A549 (cell line): ENCODE measurements around the gene PPP3CA. TPM values are rescaled to one million over a fixed set of nuclear protein-coding genes. Genes with fewer than 3 reads are reported as not detected.

ENCODE experiments used
- ATAC-seq, 2 experiments: fragments of 200-7000 bp in 1 of 2; fragments of >200 bp in 1 of 2; cut with Nextera tagmentation in 1 of 2; cut with Tn5 transposase in 1 of 2; 3 replicates each; pipeline versions ENCODE4 v1.8.0 to v1.9.1; 2018 to 2020; ENCODE audit warnings: mild to moderate bottlenecking in 1 of 2, moderate library complexity in 1 of 2
- CTCF ChIA-PET: fragments of 300-600 bp; sonication (Branson Sonifier 250); formaldehyde crosslinking; extraction: SDS; loops from one replicate; lab custom pipeline; 2021; ENCODE audit warnings: antibody characterized with exemption, inconsistent platforms; lab: Yijun Ruan, JAX
- POLR2A ChIA-PET: fragments of 350-600 bp; formaldehyde crosslinking; extraction: SDS; loops from one replicate; lab custom pipeline; 2021; ENCODE audit warnings: antibody characterized with exemption, inconsistent platforms; lab: Yijun Ruan, JAX
- DNase-seq, 2 experiments: peaks; one replicate each; pipeline versions ENCODE4 v3.0.0 to v3.0.0-alpha.2; 2011 to 2016; ENCODE audit warnings: low read depth in 1 of 2, low spot score in 1 of 2
- FAIRE-seq: peaks from 2 replicates; lab custom pipeline; 2011; peaks lifted over from hg19 to GRCh38; lab: Jason Lieb, UNC
- H3K27ac ChIP-seq, 2 experiments: fragments of >200 bp; sonication (Bioruptor Twin); formaldehyde crosslinking; 3 replicates each; pipeline ENCODE4 v1.5.1; 2016 to 2017
- H3K4me1 ChIP-seq: fragments of >200 bp; sonication (Bioruptor Twin); formaldehyde crosslinking; 3 replicates; pipeline ENCODE4 v1.6.1; 2016
- H3K4me2 ChIP-seq: fragments of >200 bp; sonication (Bioruptor Twin); formaldehyde crosslinking; 3 replicates; pipeline ENCODE4 v1.6.1; 2016
- H3K4me3 ChIP-seq: fragments of >200 bp; sonication (Bioruptor Twin); formaldehyde crosslinking; 3 replicates; pipeline ENCODE4 v1.5.1; 2016
- H3K9me3 ChIP-seq: fragments of >200 bp; sonication (Bioruptor Twin); formaldehyde crosslinking; 3 replicates; pipeline ENCODE4 v1.6.1; 2016
- CBX2 ChIP-seq: fragments of 200-600 bp; sonication (generic); IDR thresholded peaks from 2 replicates; pipeline ENCODE4 v1.6.1; 2016; ENCODE audit warnings: low read depth, mild to moderate bottlenecking, borderline replicate concordance
- CHD2 ChIP-seq: fragments of 150-350 bp; IDR thresholded peaks from 2 replicates; pipeline ENCODE4 v1.6.1; 2014; ENCODE audit warnings: low read length; ENCODE audit not compliant: partially characterized antibody
- EHF ChIP-seq: fragments of 250-450 bp; sonication (Bioruptor Pico); IDR thresholded peaks from 2 replicates; pipeline ENCODE4 v1.5.0; 2020; ENCODE audit warnings: mild to moderate bottlenecking
- EHMT2 ChIP-seq: fragments of 200-600 bp; sonication (generic); IDR thresholded peaks from 2 replicates; pipeline ENCODE4 v1.6.1; 2016; ENCODE audit warnings: antibody characterized with exemption, low read depth, mild to moderate bottlenecking, moderate library complexity
- HOXA7 ChIP-seq: fragments of 250-450 bp; sonication (Bioruptor Pico); IDR thresholded peaks from 2 replicates; pipeline ENCODE4 v1.5.0; 2020; ENCODE audit warnings: mild to moderate bottlenecking, moderate library complexity
- HOXB13 ChIP-seq: fragments of 250-450 bp; sonication (Bioruptor Pico); IDR thresholded peaks from 2 replicates; pipeline ENCODE4 v1.5.0; 2020; ENCODE audit warnings: low read depth, mild to moderate bottlenecking, moderate library complexity
- JUN ChIP-seq, 2 experiments: fragments of >200 bp; sonication (Bioruptor Twin); formaldehyde crosslinking; IDR thresholded peaks; 2 replicates in 1 of 2; 3 replicates in 1 of 2; pipeline ENCODE4 v1.6.1; 2016 to 2017
- MYC ChIP-seq: IDR thresholded peaks from 2 replicates; pipeline ENCODE4 v1.6.1; 2012; ENCODE audit warnings: mild to moderate bottlenecking, inconsistent platforms, low read length, improper control_type of control experiment, borderline replicate concordance
- NFE2L2 ChIP-seq: fragments of 150-350 bp; conservative IDR thresholded peaks from 2 replicates; pipeline ENCODE4 v1.6.1; 2014; ENCODE audit warnings: low read length
- PBX3 ChIP-seq: IDR thresholded peaks from 2 replicates; pipeline ENCODE4 v1.6.1; 2012
- PHF8 ChIP-seq: fragments of 200-600 bp; sonication (generic); IDR thresholded peaks from 2 replicates; pipeline ENCODE4 v1.6.1; 2016; ENCODE audit warnings: low read depth, mild to moderate bottlenecking, antibody characterized with exemption, moderate library complexity, borderline replicate concordance
- RAD21 ChIP-seq, 2 experiments: fragments of >200 bp in 1 of 2; sonication (Bioruptor Twin) in 1 of 2; formaldehyde crosslinking in 1 of 2; IDR thresholded peaks in 1 of 2; conservative IDR thresholded peaks in 1 of 2; 2 replicates in 1 of 2; 3 replicates in 1 of 2; pipeline ENCODE4 v1.6.1; 2012 to 2018; ENCODE audit warnings: inconsistent platforms in 1 of 2
- RNF2 ChIP-seq: fragments of 200-600 bp; sonication (generic); IDR thresholded peaks from 2 replicates; pipeline ENCODE4 v1.6.1; 2016; ENCODE audit warnings: low read depth, mild to moderate bottlenecking, antibody characterized with exemption, moderate library complexity, borderline replicate concordance
- TFCP2L1 ChIP-seq: fragments of 250-450 bp; sonication (Bioruptor Pico); IDR thresholded peaks from 2 replicates; pipeline ENCODE4 v1.5.0; 2021; ENCODE audit warnings: mild to moderate bottlenecking
- USF2 ChIP-seq: fragments of 450-650 bp; IDR thresholded peaks from 2 replicates; pipeline ENCODE4 v1.6.1; 2014; ENCODE audit warnings: antibody characterized with exemption
- WGBS: methylation state at CpG from one replicate; pipeline ENCODE4 v1.1.6; 2017; ENCODE audit errors: missing lambda C conversion rate; 5-methylcytosine and 5-hydroxymethylcytosine counted together
- polyA plus RNA-seq, 4 experiments: library from polyadenylated mRNA; depleted of rRNA in 3 of 4; stranded (reverse); fragments of >200 nt; fragmentation: RNase III in 1 of 4; extraction: RNeasy Plus Mini Kit Qiagen cat#74134 plus additional on column Dnase treatment in 1 of 4; gene quantifications; 2 replicates in 3 of 4; 3 replicates in 1 of 4; pipeline ENCODE4 v1.2.3, GENCODE V29; 2011 to 2017
- TF ChIP-seq, protein P1 (sequence below): fragments of 250-450 bp; sonication (Bioruptor Pico); IDR thresholded peaks from 2 replicates; pipeline ENCODE4 v1.5.0; 2020; ENCODE audit warnings: low read depth, mild to moderate bottlenecking, moderate library complexity
- TF ChIP-seq, protein P2 (sequence below): fragments of 200-600 bp; sonication (generic); IDR thresholded peaks from 2 replicates; pipeline ENCODE4 v1.6.1; 2016; ENCODE audit warnings: antibody characterized with exemption, mild to moderate bottlenecking, moderate library complexity
- TF ChIP-seq, protein P3 (sequence below): fragments of >200 bp; sonication (Bioruptor Twin); formaldehyde crosslinking; IDR thresholded peaks from 3 replicates; pipeline ENCODE4 v1.5.1; 2016

Gene PPP3CA
- polyA plus RNA-seq, 2 of the 4 experiments (the other 2 are of a cell fraction), result 21.4 to 42.4 TPM

- no peak overlapping the region for H3K27ac ChIP-seq
- H3K4me3 ChIP-seq, result no peak overlapping the region
- no peak for FAIRE-seq
- 83% methylated on average over 3 of the region's 3 CpGs for WGBS
- no peak for DNase-seq
- no peak overlapping the region for H3K4me2 ChIP-seq
- no peaks in the 10 kb centered on the region for H3K4me1 ChIP-seq
- ChIA-PET CTCF (no interaction called here), POLR2A (no interaction called here)
- H3K9me3 ChIP-seq, result no peaks in the 10 kb centered on the region
- no peak for ATAC-seq
- no peak for TF ChIP-seq CHD2
- no peak for TF ChIP-seq NFE2L2
- TF ChIP-seq TFCP2L1, result no peak
- no peak for TF ChIP-seq EHMT2
- no peak for TF ChIP-seq JUN (IDR thresholded peaks at IDR 0.05)
- TF ChIP-seq, protein P1, sequence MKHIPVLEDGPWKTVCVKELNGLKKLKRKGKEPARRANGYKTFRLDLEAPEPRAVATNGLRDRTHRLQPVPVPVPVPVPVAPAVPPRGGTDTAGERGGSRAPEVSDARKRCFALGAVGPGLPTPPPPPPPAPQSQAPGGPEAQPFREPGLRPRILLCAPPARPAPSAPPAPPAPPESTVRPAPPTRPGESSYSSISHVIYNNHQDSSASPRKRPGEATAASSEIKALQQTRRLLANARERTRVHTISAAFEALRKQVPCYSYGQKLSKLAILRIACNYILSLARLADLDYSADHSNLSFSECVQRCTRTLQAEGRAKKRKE (CRISPR knock-in tag), result no peak
- TF ChIP-seq PBX3, result no peak
- TF ChIP-seq, protein P2, sequence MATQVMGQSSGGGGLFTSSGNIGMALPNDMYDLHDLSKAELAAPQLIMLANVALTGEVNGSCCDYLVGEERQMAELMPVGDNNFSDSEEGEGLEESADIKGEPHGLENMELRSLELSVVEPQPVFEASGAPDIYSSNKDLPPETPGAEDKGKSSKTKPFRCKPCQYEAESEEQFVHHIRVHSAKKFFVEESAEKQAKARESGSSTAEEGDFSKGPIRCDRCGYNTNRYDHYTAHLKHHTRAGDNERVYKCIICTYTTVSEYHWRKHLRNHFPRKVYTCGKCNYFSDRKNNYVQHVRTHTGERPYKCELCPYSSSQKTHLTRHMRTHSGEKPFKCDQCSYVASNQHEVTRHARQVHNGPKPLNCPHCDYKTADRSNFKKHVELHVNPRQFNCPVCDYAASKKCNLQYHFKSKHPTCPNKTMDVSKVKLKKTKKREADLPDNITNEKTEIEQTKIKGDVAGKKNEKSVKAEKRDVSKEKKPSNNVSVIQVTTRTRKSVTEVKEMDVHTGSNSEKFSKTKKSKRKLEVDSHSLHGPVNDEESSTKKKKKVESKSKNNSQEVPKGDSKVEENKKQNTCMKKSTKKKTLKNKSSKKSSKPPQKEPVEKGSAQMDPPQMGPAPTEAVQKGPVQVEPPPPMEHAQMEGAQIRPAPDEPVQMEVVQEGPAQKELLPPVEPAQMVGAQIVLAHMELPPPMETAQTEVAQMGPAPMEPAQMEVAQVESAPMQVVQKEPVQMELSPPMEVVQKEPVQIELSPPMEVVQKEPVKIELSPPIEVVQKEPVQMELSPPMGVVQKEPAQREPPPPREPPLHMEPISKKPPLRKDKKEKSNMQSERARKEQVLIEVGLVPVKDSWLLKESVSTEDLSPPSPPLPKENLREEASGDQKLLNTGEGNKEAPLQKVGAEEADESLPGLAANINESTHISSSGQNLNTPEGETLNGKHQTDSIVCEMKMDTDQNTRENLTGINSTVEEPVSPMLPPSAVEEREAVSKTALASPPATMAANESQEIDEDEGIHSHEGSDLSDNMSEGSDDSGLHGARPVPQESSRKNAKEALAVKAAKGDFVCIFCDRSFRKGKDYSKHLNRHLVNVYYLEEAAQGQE, result no peak
- no peak for TF ChIP-seq EHF (CRISPR knock-in tag)
- TF ChIP-seq HOXA7, result no peak
- TF ChIP-seq PHF8, result no peak
- TF ChIP-seq, protein P3, sequence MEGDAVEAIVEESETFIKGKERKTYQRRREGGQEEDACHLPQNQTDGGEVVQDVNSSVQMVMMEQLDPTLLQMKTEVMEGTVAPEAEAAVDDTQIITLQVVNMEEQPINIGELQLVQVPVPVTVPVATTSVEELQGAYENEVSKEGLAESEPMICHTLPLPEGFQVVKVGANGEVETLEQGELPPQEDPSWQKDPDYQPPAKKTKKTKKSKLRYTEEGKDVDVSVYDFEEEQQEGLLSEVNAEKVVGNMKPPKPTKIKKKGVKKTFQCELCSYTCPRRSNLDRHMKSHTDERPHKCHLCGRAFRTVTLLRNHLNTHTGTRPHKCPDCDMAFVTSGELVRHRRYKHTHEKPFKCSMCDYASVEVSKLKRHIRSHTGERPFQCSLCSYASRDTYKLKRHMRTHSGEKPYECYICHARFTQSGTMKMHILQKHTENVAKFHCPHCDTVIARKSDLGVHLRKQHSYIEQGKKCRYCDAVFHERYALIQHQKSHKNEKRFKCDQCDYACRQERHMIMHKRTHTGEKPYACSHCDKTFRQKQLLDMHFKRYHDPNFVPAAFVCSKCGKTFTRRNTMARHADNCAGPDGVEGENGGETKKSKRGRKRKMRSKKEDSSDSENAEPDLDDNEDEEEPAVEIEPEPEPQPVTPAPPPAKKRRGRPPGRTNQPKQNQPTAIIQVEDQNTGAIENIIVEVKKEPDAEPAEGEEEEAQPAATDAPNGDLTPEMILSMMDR, result no peak
- no peak for TF ChIP-seq RNF2
- no peak for TF ChIP-seq MYC
- TF ChIP-seq CBX2, result no peak
- TF ChIP-seq RAD21 (conservative IDR thresholded peaks at IDR 0.05 in 1 of 2, IDR thresholded peaks at IDR 0.05 in 1 of 2), result no peak
- TF ChIP-seq USF2, result no peak
- no peak for TF ChIP-seq HOXB13
Measured at GRCh38 chr4:101127176-101127790, 220.0 kb downstream of the PPP3CA start.
